ENCODE measurements around the gene NUP107.

- no peak for TF ChIP-seq CTCF (conservative IDR thresholded peaks at IDR 0.05)
- no peak for TF ChIP-seq ZFX (IDR thresholded peaks at IDR 0.05)
Measured at GRCh38 chr12:68647507-68647906, 39.3 kb upstream of the NUP107 start.

Measured in C4-2B (cell line).